HepG2 (cell line): ENCODE results near the gene RMI2. TPM values are rescaled to one million over a fixed set of nuclear protein-coding genes. Genes with fewer than 3 reads are reported as not detected.

Experiments
- ATF7-NPFF ChIP-seq: sonication (generic); formaldehyde crosslinking; IDR thresholded peaks from 2 replicates; pipeline ENCODE4 v1.8.1; 2023; ENCODE audit warnings: mild to moderate bottlenecking, low read depth, missing genetic modification reagents, moderate library complexity
- BATF2 ChIP-seq: sonication (generic); formaldehyde crosslinking; IDR thresholded peaks from 2 replicates; pipeline ENCODE4 v1.8.0; 2022; ENCODE audit warnings: mild to moderate bottlenecking, missing genetic modification reagents, moderate library complexity
- CCAR2 ChIP-seq: fragments of 200-400 bp; formaldehyde crosslinking; optimal IDR thresholded peaks from 2 replicates; pipeline ENCODE3; 2018; ENCODE audit warnings: low read depth, mild to moderate bottlenecking, low read length, moderate library complexity
- CCDC6 ChIP-seq: sonication (generic); formaldehyde crosslinking; IDR thresholded peaks from 2 replicates; pipeline ENCODE4 v1.8.1; 2022; ENCODE audit warnings: mild to moderate bottlenecking, missing genetic modification reagents, moderate library complexity
- ELF4 ChIP-seq: sonication (generic); formaldehyde crosslinking; IDR thresholded peaks from 2 replicates; pipeline ENCODE4 v1.5.0; 2020; ENCODE audit warnings: missing genetic modification reagents, mild to moderate bottlenecking, moderate library complexity, borderline replicate concordance
- KIAA2018 ChIP-seq: sonication (generic); formaldehyde crosslinking; IDR thresholded peaks from 2 replicates; pipeline ENCODE4 v1.5.0; 2020; ENCODE audit warnings: mild to moderate bottlenecking, missing genetic modification reagents, borderline replicate concordance
- MIER3 ChIP-seq: IDR thresholded peaks from 2 replicates; pipeline ENCODE4 v1.6.1; 2016; ENCODE audit warnings: missing compliant biosample characterization, borderline replicate concordance
- REXO4 ChIP-seq: sonication (generic); formaldehyde crosslinking; IDR thresholded peaks from 2 replicates; pipeline ENCODE4 v1.8.0; 2022; ENCODE audit warnings: missing genetic modification reagents, mild to moderate bottlenecking, borderline replicate concordance
- SIX4 ChIP-seq: sonication (generic); formaldehyde crosslinking; IDR thresholded peaks from 2 replicates; pipeline ENCODE4 v1.4.0; 2020; ENCODE audit warnings: missing genetic modification reagents
- TSC22D2 ChIP-seq: sonication (generic); formaldehyde crosslinking; IDR thresholded peaks from 2 replicates; pipeline ENCODE4 v1.5.1; 2020; ENCODE audit warnings: missing genetic modification reagents, mild to moderate bottlenecking, borderline replicate concordance
- ZNF121 ChIP-seq: sonication (generic); formaldehyde crosslinking; IDR thresholded peaks from 2 replicates; pipeline ENCODE4 v1.5.0; 2020; ENCODE audit warnings: mild to moderate bottlenecking, missing genetic modification reagents
- ZNF24 ChIP-seq: fragments of 450-650 bp; IDR thresholded peaks from 2 replicates; pipeline ENCODE4 v1.6.1; 2017; ENCODE audit warnings: antibody characterized with exemption, mild to moderate bottlenecking
- ZNF562 ChIP-seq: sonication (generic); formaldehyde crosslinking; IDR thresholded peaks from 2 replicates; pipeline ENCODE4 v1.8.0; 2022; ENCODE audit warnings: missing genetic modification reagents, borderline replicate concordance
- ZNF589 ChIP-seq: sonication (generic); formaldehyde crosslinking; conservative IDR thresholded peaks from 2 replicates; pipeline ENCODE4 v1.8.0; 2022; ENCODE audit warnings: mild to moderate bottlenecking, moderate library complexity, missing genetic modification reagents
- ZNF616 ChIP-seq: sonication (generic); formaldehyde crosslinking; IDR thresholded peaks from 2 replicates; pipeline ENCODE4 v1.5.0; 2020; ENCODE audit warnings: low read depth, mild to moderate bottlenecking, missing genetic modification reagents
- ZNF775 ChIP-seq: sonication (generic); formaldehyde crosslinking; IDR thresholded peaks from 2 replicates; pipeline ENCODE4 v1.4.0; 2020; ENCODE audit warnings: missing genetic modification reagents, mild to moderate bottlenecking, moderate library complexity, borderline replicate concordance
- ZSCAN29 ChIP-seq: sonication (generic); formaldehyde crosslinking; conservative IDR thresholded peaks from 2 replicates; pipeline ENCODE4 v1.4.0; 2020; ENCODE audit warnings: mild to moderate bottlenecking, missing genetic modification reagents
- polyA plus RNA-seq, 8 experiments: library from polyadenylated mRNA; depleted of rRNA in 3 of 8; stranded (reverse) in 7 of 8; unstranded in 1 of 8; fragments of >200 nt; fragmentation: Illumina TruSeq in 4 of 8; extraction: Trizol in 4 of 8; gene quantifications; 2 replicates each; pipeline versions ENCODE4 v1.2.1 to v1.2.3, GENCODE V29; 2011 to 2016; ENCODE audit warnings: low read depth in 4 of 8, missing spikeins in 1 of 8, mixed read lengths in 1 of 8; ENCODE audit not compliant: insufficient read depth in 1 of 8
- total RNA-seq, 5 experiments: library from RNA; depleted of rRNA; stranded (reverse); fragments of >200 nt; fragmentation: Illumina TruSeq; extraction: Trizol; gene quantifications; 2 replicates each; pipeline ENCODE4 v1.2.3, GENCODE V29; 2016; ENCODE audit warnings: low read depth in 1 of 5
- TF ChIP-seq, protein P1 (sequence below): sonication (generic); formaldehyde crosslinking; IDR thresholded peaks from 2 replicates; pipeline ENCODE4 v1.5.0; 2020; ENCODE audit warnings: missing genetic modification reagents

Gene RMI2
- total and polyA plus RNA-seq, 2 of the 13 experiments (the other 11 are each of a cell fraction or from before 2014, with no cell fraction given) = 24.5 to 55.7 TPM

DNA sequence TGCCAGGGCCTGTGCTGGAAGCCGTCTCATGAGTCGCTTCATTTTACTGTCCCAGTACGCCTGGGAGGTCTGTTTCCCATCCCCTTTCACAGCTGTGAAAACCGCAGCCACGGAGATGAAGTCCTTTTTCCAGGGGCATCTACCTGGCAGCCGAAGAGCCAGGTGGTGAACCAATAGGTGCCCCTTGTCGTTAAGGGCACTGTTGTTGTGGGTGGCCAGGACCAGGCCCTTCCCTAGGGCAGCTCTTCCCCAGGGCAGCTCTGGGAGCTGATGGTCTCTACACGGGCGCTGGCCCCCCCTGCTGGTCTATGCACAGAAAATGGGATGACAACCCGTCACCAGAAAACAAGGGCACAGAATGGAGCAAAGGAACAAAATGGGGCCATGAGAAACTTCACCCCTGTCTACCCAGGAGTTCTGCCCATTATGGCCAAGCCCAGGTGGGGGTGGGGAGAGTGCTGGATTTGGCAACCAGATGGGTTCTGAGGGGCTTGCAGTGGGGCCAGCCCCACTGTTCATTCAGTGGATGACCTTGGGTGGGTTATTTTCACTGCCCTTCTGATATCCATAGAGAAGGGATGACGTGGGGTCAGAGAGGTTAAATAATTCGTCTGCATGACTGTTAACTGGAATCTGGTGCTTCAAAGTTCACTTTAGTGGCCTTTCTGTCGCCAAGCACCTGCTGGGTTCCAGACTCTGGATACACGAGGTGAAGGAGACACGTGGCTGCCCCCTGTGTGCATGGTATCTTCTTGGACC is 11.5 kb downstream of the RMI2 start (continued):
- TF ChIP-seq ATF7-NPFF (0 out of 2 replicates have a peak, but pooled peaks have one; percentile 37), REXO4 (CRISPR knock-in tag) (no peak), KIAA2018 (CRISPR knock-in tag) (0 out of 2 replicates have a peak, but pooled peaks have one; percentile 6), ZNF775 (no peak), ELF4 (no peak), BATF2 (CRISPR knock-in tag) (no peak), ZNF24 (no peak), MIER3 (CRISPR knock-in tag) (peak; percentile 64; the same call in 1 of the 2 replicates), SIX4 (CRISPR knock-in tag) (no peak), ZNF121 (CRISPR knock-in tag) (peak; percentile 52; the same call in 1 of the 2 replicates), CCDC6 (CRISPR knock-in tag) (no peak), ZNF589 (CRISPR knock-in tag) (no peak), TSC22D2 (CRISPR knock-in tag) (0 out of 2 replicates have a peak, but pooled peaks have one; percentile 53), ZSCAN29 (CRISPR knock-in tag) (0 out of 2 replicates have a peak, but pooled peaks have one; percentile 91), CCAR2 (no peak), ZNF616 (no peak), ZNF562 (CRISPR knock-in tag) (no peak)
- TF ChIP-seq, protein P1, sequence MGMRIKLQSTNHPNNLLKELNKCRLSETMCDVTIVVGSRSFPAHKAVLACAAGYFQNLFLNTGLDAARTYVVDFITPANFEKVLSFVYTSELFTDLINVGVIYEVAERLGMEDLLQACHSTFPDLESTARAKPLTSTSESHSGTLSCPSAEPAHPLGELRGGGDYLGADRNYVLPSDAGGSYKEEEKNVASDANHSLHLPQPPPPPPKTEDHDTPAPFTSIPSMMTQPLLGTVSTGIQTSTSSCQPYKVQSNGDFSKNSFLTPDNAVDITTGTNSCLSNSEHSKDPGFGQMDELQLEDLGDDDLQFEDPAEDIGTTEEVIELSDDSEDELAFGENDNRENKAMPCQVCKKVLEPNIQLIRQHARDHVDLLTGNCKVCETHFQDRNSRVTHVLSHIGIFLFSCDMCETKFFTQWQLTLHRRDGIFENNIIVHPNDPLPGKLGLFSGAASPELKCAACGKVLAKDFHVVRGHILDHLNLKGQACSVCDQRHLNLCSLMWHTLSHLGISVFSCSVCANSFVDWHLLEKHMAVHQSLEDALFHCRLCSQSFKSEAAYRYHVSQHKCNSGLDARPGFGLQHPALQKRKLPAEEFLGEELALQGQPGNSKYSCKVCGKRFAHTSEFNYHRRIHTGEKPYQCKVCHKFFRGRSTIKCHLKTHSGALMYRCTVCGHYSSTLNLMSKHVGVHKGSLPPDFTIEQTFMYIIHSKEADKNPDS (CRISPR knock-in tag) = no peak
